Caco-2 (cell line): Measurements from ENCODE around the gene AFF4. TPM values are rescaled to one million over a fixed set of nuclear protein-coding genes. Genes with fewer than 3 reads are reported as not detected.

Experiments used
- BruUV-seq: library from RNA; stranded (reverse); fragments of 400-500 nt; replicated peaks from 2 replicates; lab custom pipeline; 2021; lab: Mats Ljungman, UMichigan
- CTCF ChIA-PET: fragments of 300-600 bp; sonication (Branson Sonifier 250); formaldehyde crosslinking; loops from one replicate; lab custom pipeline; 2022; ENCODE audit warnings: antibody characterized with exemption; lab: Charles Lee
- POLR2A ChIA-PET: fragments of 300-600 bp; sonication (Branson Sonifier 250); formaldehyde crosslinking; loops from one replicate; lab custom pipeline; 2022; ENCODE audit warnings: antibody characterized with exemption; lab: Charles Lee
- DNase-seq, 2 experiments: peaks; one replicate each; pipeline versions ENCODE4 v3.0.0 to v3.0.0-alpha.2; 2020 to 2022
- H3K27me3 ChIP-seq: replicated peaks from 2 replicates; pipeline ENCODE4 v1.6.0; 2011; ENCODE audit warnings: low read length; ENCODE audit not compliant: control insufficient read depth, insufficient read depth
- H3K36me3 ChIP-seq: 2 replicates; pipeline ENCODE4 v1.5.1; 2011; ENCODE audit warnings: low read length; ENCODE audit not compliant: control insufficient read depth, insufficient read depth
- H3K4me1 ChIP-seq: fragments of 250-450 bp; sonication (Bioruptor Pico); 2 replicates; pipeline ENCODE4 v1.5.1; 2020; ENCODE audit warnings: mild to moderate bottlenecking
- H3K4me3 ChIP-seq: 2 replicates; pipeline ENCODE4 v1.5.1; 2011; ENCODE audit warnings: low read depth, mild to moderate bottlenecking, control low read depth, low read length
- H3K9me3 ChIP-seq: fragments of 250-450 bp; sonication (Bioruptor Pico); 2 replicates; pipeline ENCODE4 v1.5.1; 2020; ENCODE audit warnings: mild to moderate bottlenecking, moderate library complexity
- H3K27ac Mint-ChIP-seq: one replicate; pipeline ENCODE4 v1.8.0; 2022; ENCODE audit warnings: mixed read lengths; ENCODE audit not compliant: unreplicated experiment
- H3K27me3 Mint-ChIP-seq: one replicate; pipeline ENCODE4 v1.8.0; 2022; ENCODE audit warnings: mixed read lengths; ENCODE audit not compliant: insufficient read depth, unreplicated experiment
- H3K36me3 Mint-ChIP-seq: one replicate; pipeline ENCODE4 v1.8.0; 2022; ENCODE audit warnings: mild to moderate bottlenecking, mixed read lengths; ENCODE audit not compliant: insufficient read depth, unreplicated experiment
- H3K4me1 Mint-ChIP-seq: one replicate; pipeline ENCODE4 v1.8.0; 2022; ENCODE audit warnings: low read depth, mixed read lengths; ENCODE audit not compliant: unreplicated experiment
- H3K4me3 Mint-ChIP-seq: one replicate; pipeline ENCODE4 v1.8.0; 2022; ENCODE audit warnings: mild to moderate bottlenecking, moderate library complexity, mixed read lengths; ENCODE audit not compliant: unreplicated experiment
- H3K9me3 Mint-ChIP-seq: one replicate; pipeline ENCODE4 v1.8.0; 2022; ENCODE audit warnings: mixed read lengths; ENCODE audit not compliant: unreplicated experiment
- intact Hi-C: fragments of 100-400 bp; cut with micrococcal nuclease; formaldehyde crosslinking; loops from one replicate; pipeline ENCODE4 v1.10.0; 2022; ENCODE audit not compliant: unreplicated experiment
- total RNA-seq: library from RNA; stranded (reverse); gene quantifications from 2 replicates; pipeline ENCODE4 v1.2.3, GENCODE V29; 2022
- TF ChIP-seq, protein P1 (sequence below), 2 experiments: fragments of 200-600 bp in 1 of 2; IDR thresholded peaks; 1 replicate in 1 of 2; 2 replicates in 1 of 2; pipeline versions ENCODE4 v1.5.1 to v1.8.0; 2011 to 2022; ENCODE audit warnings: antibody characterized with exemption in 1 of 2, control low read depth in 1 of 2, inconsistent platforms in 1 of 2, low read depth in 1 of 2, low read length in 1 of 2, mild to moderate bottlenecking in 1 of 2, moderate library complexity in 1 of 2; ENCODE audit not compliant: insufficient read depth in 1 of 2, severe bottlenecking in 1 of 2, unreplicated experiment in 1 of 2

AFF4 gene
- total RNA-seq, 1 experiment from 2014 or later = 63.9 TPM

DNA sequence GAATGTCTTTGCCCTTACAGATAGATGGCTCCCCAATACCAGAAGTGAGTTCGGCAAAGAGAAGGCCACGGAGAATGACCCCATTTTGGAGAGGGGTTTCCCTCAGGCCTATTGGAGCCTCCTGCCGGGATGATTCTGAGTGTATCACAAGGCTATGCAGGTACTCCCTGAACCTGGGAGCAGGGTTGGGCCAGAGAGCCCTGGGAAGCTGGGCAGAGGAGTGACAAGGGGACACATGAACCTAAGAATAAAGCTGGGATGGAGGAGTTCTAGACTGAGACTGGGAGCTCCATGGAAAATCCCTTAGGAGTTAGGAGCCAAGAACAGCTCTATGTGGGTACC, 89.5 kb downstream of the AFF4 start:
- POLR2A ChIA-PET = no interaction called here
- Mint-ChIP-seq H3K27ac (peak overlapping the region; percentile 45), H3K36me3 (peaks cover 77% of the 10 kb centered on the region), H3K4me1 (peaks cover 26% of the 10 kb centered on the region), H3K4me3 (peak overlapping the region; percentile 47), H3K9me3 (no peaks in the 10 kb centered on the region), H3K27me3 (no peaks in the 10 kb centered on the region)
- Histone ChIP-seq H3K27me3 (no peaks in the 10 kb centered on the region), H3K9me3 (no peaks in the 10 kb centered on the region), H3K4me1 (peaks cover 43% of the 10 kb centered on the region), H3K36me3 (peaks cover 11% of the 10 kb centered on the region), H3K4me3 (no peak overlapping the region)
- intact Hi-C loops = loop anchor here (1.0 kb wide), 1 partner anchor 9 kb away; no protein-coding TSS in a partner anchor
- TSS peak; percentile 39 for BruUV-seq
- CTCF ChIA-PET = no interaction called here
- no peak for DNase-seq
- TF ChIP-seq, protein P1, sequence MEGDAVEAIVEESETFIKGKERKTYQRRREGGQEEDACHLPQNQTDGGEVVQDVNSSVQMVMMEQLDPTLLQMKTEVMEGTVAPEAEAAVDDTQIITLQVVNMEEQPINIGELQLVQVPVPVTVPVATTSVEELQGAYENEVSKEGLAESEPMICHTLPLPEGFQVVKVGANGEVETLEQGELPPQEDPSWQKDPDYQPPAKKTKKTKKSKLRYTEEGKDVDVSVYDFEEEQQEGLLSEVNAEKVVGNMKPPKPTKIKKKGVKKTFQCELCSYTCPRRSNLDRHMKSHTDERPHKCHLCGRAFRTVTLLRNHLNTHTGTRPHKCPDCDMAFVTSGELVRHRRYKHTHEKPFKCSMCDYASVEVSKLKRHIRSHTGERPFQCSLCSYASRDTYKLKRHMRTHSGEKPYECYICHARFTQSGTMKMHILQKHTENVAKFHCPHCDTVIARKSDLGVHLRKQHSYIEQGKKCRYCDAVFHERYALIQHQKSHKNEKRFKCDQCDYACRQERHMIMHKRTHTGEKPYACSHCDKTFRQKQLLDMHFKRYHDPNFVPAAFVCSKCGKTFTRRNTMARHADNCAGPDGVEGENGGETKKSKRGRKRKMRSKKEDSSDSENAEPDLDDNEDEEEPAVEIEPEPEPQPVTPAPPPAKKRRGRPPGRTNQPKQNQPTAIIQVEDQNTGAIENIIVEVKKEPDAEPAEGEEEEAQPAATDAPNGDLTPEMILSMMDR (IDR thresholded peaks at IDR 0.05; ENCODE audit: insufficient read depth in 1 of 2, low read depth in 1 of 2, low read length in 1 of 2, severe bottlenecking in 1 of 2, unreplicated experiment in 1 of 2) = no peak

DNA sequence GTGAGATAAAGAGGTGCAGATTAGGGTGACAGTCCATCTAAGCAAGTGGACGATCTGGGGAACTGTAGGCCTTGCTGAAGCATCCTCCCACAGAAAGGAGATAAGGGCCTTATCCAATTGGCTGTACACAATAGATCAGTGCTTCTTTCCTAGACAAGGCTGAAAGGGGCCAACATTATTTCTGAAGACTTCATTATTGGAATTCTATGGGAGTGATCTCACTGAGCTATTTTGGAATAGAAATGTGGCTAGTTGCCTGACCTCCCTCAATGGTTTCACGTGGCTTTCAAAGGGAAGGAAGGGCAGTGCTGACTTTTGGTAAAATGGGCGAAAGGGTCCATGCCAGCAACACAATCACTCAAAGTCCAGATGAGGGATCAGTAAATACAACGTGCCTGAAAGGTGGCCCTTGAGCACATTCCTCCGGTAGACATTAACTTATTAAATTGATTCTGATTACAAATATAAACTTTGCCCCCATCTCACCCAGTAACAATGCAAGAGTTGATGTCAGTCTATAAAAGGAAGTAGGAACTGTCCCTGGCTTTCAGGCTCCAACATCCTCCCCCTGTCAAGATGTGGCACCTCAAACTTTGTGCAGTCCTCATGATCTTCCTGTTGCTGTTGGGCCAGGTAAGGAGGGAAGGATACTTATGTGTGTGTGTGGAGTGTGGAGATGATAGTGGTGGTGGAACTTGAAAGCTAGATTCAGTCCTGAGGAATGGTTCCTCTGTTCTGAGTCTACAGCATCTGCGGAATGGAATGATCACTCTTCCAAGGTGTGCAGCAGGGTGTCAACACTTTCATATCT, 90.1 kb downstream of the AFF4 start, which contains the start of gene LEAP2:
Gene LEAP2, plus strand, starts transcription at position 550 of the 811 bp plus-strand sequence. Its CDS starts 27 bp downstream, at position 577.
- Histone ChIP-seq H3K4me3 (no peak within 1 kb of the TSS), H3K4me1 (peaks cover 43% of the 10 kb centered on the region), H3K27me3 (no peaks in the 10 kb centered on the region), H3K36me3 (peaks cover 11% of the 10 kb centered on the region), H3K9me3 (no peaks in the 10 kb centered on the region)
- BruUV-seq = no TSS peak
- Mint-ChIP-seq H3K4me1 (peaks cover 26% of the 10 kb centered on the region), H3K9me3 (no peaks in the 10 kb centered on the region), H3K36me3 (peaks cover 77% of the 10 kb centered on the region), H3K27ac (peak within 1 kb of the TSS; percentile 45), H3K4me3 (peak within 1 kb of the TSS; percentile 47), H3K27me3 (no peaks in the 10 kb centered on the region)
- CTCF ChIA-PET = no interaction called here
- POLR2A ChIA-PET = no interaction called here
- peak; percentile 60 to 70 for DNase-seq
- intact Hi-C loops = loop anchor here (1.0 kb wide), 1 partner anchor 10 kb away; no protein-coding TSS in a partner anchor
- TF ChIP-seq, protein P1 (IDR thresholded peaks at IDR 0.05; ENCODE audit: insufficient read depth in 1 of 2, low read depth in 1 of 2, low read length in 1 of 2, severe bottlenecking in 1 of 2, unreplicated experiment in 1 of 2) = no peak

DNA sequence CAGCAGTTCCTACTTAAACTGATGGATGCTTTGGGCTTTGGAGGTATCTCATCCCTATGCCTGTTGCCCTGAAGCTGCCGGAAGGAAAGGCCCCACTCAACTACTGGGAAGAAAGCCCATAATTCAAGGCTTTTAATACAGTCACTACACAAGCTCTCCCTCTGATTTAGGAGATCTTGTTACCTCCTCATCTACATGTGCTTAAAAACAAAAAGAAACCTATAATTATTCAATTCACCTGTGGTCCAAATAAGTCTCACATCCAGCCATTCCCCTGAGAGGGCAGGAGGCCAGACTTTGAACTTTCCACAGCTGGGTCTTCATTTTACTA, 90.7 kb downstream of the AFF4 start:
- DNase-seq = no peak
- H3K4me3 Mint-ChIP-seq = peak overlapping the region; percentile 17
- CTCF ChIA-PET = no interaction called here
- Histone ChIP-seq H3K4me3 (no peak overlapping the region), H3K9me3 (no peaks in the 10 kb centered on the region), H3K36me3 (peaks cover 10% of the 10 kb centered on the region), H3K27me3 (no peaks in the 10 kb centered on the region), H3K4me1 (peaks cover 43% of the 10 kb centered on the region)
- H3K27ac Mint-ChIP-seq = peak overlapping the region; percentile 45
- peaks cover 26% of the 10 kb centered on the region for H3K4me1 Mint-ChIP-seq
- no TSS peak for BruUV-seq
- POLR2A ChIA-PET = no interaction called here
- TF ChIP-seq, protein P1 (IDR thresholded peaks at IDR 0.05; ENCODE audit: insufficient read depth in 1 of 2, low read depth in 1 of 2, low read length in 1 of 2, severe bottlenecking in 1 of 2, unreplicated experiment in 1 of 2) = no peak
- peaks cover 77% of the 10 kb centered on the region for H3K36me3 Mint-ChIP-seq
- H3K9me3 Mint-ChIP-seq = no peaks in the 10 kb centered on the region
- intact Hi-C loops = loop anchor here (1.0 kb wide), 1 partner anchor 11 kb away; no protein-coding TSS in a partner anchor
- H3K27me3 Mint-ChIP-seq = no peaks in the 10 kb centered on the region
